ENCODE measurements around the gene CLDN1.

DNA sequence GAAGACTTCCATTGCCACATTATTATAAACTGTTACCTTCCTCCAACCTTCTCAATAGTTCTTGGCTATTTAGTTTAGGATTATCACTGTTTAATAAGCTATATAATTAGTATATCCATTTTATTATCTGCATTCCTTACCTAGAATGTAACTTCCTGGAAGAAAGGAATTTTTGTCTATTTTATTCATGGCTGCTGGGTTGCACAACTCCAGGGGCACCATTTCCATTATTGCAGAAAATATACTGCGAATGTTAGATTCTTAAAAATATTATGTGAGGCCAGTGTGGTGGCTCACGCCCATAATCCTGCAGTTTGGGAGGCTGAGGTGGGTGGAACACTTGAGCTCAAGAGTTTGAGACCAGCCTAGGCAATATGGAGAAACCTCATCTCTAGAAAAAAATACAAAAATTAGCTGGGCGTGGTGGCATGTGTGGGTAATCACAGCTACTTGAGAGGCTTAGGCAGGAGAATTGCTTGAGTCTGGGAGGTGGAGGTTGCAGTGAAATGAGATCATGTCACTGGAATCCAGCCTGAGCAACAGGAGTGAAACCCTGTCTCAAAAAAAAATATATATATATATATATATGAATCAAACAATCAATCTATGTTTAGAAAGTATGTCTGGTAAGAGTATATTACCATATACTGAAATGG is 19.9 kb downstream of the CLDN1 start:
- TF ChIP-seq POLR2A (IDR thresholded peaks at IDR 0.05; ENCODE audit: low read depth) (no peak), POLR2AphosphoS5 (IDR thresholded peaks at IDR 0.05) (no peak)
- TF ChIP-seq, protein P1, sequence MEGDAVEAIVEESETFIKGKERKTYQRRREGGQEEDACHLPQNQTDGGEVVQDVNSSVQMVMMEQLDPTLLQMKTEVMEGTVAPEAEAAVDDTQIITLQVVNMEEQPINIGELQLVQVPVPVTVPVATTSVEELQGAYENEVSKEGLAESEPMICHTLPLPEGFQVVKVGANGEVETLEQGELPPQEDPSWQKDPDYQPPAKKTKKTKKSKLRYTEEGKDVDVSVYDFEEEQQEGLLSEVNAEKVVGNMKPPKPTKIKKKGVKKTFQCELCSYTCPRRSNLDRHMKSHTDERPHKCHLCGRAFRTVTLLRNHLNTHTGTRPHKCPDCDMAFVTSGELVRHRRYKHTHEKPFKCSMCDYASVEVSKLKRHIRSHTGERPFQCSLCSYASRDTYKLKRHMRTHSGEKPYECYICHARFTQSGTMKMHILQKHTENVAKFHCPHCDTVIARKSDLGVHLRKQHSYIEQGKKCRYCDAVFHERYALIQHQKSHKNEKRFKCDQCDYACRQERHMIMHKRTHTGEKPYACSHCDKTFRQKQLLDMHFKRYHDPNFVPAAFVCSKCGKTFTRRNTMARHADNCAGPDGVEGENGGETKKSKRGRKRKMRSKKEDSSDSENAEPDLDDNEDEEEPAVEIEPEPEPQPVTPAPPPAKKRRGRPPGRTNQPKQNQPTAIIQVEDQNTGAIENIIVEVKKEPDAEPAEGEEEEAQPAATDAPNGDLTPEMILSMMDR (IDR thresholded peaks at IDR 0.05): no peak

Measured in esophagus muscularis mucosa (tissue), 3 donors.